LNCaP clone FGC (cell line): ENCODE results near the gene AEBP2.

Experiments
- DNase-seq: peaks from one replicate; pipeline ENCODE4 v3.0.0-alpha.2; 2011; ENCODE audit warnings: low read depth
- H3K4me3 ChIP-seq: 2 replicates; pipeline ENCODE4 v1.5.1; 2011; ENCODE audit warnings: mild to moderate bottlenecking, low read depth, low read length, control low read depth
- TF ChIP-seq, protein P1 (sequence below): IDR thresholded peaks from 2 replicates; pipeline ENCODE4 v1.5.1; 2012; ENCODE audit warnings: mild to moderate bottlenecking; ENCODE audit not compliant: control insufficient read depth, insufficient read depth; ENCODE audit errors: extremely low read depth

The AEBP2 gene

DNA sequence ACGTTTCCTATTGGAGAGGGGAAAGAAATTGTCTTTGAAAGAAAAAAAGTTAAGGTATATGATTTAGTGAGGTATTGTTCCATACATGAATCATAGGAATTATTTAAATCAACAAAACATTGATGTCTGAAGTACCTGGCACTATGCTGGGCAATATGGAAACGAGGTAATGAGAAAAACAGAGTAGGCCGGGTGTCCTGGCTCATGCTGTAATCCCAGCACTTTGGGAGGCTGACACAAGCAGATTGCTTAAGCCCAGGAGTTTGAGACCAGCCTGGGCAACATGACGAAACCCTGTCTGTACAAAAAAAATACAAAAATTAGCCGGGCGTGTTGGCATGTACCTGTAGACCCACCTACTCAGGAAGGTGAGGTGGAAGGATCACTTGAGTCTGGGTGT, 45.9 kb downstream of the AEBP2 start:
- no peak for DNase-seq
- H3K4me3 ChIP-seq = no peak overlapping the region
- TF ChIP-seq, protein P1, sequence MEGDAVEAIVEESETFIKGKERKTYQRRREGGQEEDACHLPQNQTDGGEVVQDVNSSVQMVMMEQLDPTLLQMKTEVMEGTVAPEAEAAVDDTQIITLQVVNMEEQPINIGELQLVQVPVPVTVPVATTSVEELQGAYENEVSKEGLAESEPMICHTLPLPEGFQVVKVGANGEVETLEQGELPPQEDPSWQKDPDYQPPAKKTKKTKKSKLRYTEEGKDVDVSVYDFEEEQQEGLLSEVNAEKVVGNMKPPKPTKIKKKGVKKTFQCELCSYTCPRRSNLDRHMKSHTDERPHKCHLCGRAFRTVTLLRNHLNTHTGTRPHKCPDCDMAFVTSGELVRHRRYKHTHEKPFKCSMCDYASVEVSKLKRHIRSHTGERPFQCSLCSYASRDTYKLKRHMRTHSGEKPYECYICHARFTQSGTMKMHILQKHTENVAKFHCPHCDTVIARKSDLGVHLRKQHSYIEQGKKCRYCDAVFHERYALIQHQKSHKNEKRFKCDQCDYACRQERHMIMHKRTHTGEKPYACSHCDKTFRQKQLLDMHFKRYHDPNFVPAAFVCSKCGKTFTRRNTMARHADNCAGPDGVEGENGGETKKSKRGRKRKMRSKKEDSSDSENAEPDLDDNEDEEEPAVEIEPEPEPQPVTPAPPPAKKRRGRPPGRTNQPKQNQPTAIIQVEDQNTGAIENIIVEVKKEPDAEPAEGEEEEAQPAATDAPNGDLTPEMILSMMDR = no peak

DNA sequence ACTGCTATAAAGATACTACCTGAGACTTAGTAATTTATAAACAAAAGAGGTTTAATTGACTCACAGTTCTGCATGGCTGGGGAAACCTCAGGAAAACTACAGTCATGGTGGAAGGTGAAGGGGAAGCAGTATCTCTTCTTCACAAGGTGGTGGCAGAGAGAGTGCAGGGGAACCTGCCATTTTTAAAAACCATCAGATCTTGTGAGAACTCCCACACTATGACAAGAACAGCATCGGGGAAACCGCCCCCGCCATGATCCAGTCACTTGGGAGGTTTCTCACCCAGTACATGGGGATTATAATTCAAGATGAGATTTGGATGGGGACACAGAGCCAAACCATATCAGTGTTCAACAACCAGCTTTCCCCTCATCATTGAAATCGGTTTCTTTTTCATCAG, 49.9 kb downstream of the AEBP2 start:
- H3K4me3 ChIP-seq = no peak overlapping the region
- TF ChIP-seq, protein P1 = no peak
- DNase-seq = no peak

DNA sequence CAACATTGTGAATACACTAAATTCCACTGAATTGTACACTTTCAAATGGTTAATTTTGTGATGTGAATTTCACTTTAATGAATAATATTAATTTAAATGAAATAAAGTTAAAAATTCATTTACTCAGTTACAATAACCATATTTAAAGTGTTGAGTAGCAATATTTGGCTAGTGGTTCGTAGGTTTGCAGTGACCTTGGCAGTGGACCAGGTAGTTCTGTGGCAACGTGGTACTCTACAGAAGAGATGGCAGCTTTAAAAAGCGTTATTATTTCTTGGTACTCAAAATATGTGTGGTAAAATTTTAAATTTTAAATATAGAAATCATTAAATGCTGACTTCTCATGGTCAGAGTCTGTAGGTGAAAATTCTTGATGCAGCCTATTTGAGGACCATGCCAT, 51.6 kb downstream of the AEBP2 start:
- TF ChIP-seq, protein P1 = no peak
- no peak for DNase-seq
- no peak overlapping the region for H3K4me3 ChIP-seq

DNA sequence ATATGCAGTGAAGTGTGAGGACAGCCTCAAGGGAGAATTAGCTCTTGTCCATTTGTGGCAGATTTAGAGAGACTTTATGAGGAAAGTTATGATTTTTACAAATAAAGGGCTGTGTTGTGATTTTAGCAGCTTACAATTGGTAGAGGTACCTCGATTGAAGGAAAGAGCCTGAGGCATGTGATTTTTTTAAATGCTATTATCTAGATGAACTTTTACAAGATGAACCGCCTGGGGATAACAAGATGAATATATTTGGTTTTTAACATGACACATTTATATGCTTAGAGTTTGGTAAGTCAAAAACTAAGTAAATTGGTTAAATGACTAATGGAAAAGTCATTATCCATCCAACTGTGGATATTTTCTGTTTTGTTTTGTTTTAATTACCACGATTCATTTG, 52.6 kb downstream of the AEBP2 start:
- TF ChIP-seq, protein P1 = no peak
- DNase-seq = no peak
- H3K4me3 ChIP-seq = no peak overlapping the region

DNA sequence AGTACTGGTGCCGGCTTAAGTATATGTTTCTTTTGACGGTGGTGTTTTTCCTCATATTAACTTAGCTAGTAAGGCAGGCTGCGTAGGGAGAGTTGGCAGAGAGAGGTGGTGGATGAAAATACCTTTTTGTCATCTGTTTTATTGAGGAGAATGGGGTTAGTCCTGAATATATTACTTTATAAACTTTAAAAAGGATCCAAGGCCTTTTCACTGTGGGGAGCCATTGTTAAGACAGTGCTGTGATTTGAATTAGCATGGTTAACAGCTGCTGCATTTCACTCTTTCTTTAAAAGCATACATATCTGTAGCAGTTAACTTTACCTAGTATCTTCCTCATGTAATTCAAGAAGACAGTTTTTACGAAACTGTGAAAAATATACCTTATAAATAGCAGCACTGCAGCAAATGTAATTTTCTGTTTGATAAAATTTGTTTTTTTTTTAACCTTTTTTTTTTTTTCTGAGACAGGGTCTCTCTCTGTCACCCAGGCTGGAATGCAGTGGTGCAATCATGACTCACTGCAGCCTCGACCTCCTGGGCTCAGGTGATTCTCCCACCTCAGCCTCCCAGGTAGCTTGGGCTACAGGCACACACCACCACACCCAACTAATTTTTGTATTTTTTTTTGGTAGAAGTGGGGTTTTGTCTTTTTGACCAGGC, 57.1 kb downstream of the AEBP2 start:
- no peak overlapping the region for H3K4me3 ChIP-seq
- DNase-seq = no peak
- TF ChIP-seq, protein P1 = no peak

DNA sequence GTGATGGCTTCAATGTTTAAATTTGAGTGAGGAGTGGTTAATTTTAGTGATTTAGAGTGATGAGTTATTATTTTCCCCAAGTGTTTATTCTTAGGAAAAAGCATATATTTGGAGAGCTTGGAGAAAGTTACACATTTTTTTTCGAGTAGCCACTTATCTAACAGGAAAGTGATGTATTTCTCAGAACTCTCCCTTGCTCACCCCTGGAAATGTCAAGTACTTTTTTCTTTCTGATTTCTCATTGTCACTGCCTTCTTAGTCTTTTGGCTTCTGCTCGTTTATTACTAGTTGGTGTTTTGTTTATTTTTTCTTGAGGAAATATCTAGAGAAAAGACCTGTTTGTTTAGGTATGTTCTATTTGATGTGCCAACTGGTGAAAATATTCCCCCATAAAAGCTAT, 58.8 kb downstream of the AEBP2 start:
- DNase-seq = no peak
- TF ChIP-seq, protein P1 = no peak
- H3K4me3 ChIP-seq = no peak overlapping the region

DNA sequence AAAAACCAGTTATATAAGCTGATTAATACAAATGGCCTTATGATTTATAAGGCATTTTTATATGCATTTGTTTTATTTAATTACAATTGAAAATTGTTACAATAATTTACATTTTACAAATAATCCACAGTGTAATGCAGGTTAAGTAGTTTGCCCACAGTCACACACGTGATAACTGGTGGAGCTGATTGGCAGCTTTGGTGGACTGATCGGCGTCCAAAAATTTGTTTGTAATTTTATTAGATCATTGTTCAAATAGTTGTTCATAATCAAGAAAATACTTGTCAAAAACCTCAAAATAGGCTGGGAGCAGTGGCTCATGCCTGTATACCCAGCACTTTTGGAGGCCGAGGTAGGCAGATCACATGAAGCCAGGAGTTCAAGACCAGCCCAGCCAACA, 59.7 kb downstream of the AEBP2 start:
- no peak overlapping the region for H3K4me3 ChIP-seq
- DNase-seq = peak; percentile 23
- TF ChIP-seq, protein P1 = no peak
